Naive B cell (primary cell): ENCODE measurements around the gene MAGT1. TPM values are rescaled to one million over a fixed set of nuclear protein-coding genes. Genes with fewer than 3 reads are reported as not detected.
A peak's percentile ranks its signal among the peaks of the same experiment; 100 is the strongest.
"Not testable (repeated sequence)": the region's sequence is repeated elsewhere in the genome, so short reads cannot be mapped to it uniquely, and the experiment has no call there.

Experiments
- ATAC-seq, 2 donors: fragments of 150-1000 bp; cut with Tn5 transposase; 2 replicates each; pipeline ENCODE4 v1.10.0; 2021; ENCODE audit warnings: low read depth in 2 of 2, mild to moderate bottlenecking in 2 of 2, moderate library complexity in 2 of 2
- DNase-seq: peaks from one replicate; pipeline ENCODE4 v3.0.0; 2022
- H3K27ac Mint-ChIP-seq, 6 donors: one replicate each; pipeline ENCODE4 v1.8.0; 2020 to 2022; ENCODE audit warnings: mild to moderate bottlenecking in 6 of 6, mixed read lengths in 6 of 6, moderate library complexity in 5 of 6, inconsistent platforms in 2 of 6
- H3K27me3 Mint-ChIP-seq, 3 donors: one replicate each; pipeline ENCODE4 v1.8.0; 2021 to 2022; ENCODE audit warnings: mixed read lengths in 3 of 3, mild to moderate bottlenecking in 1 of 3
- H3K36me3 Mint-ChIP-seq, 2 donors: one replicate each; pipeline ENCODE4 v1.8.0; 2020 to 2022; ENCODE audit warnings: mixed read lengths in 2 of 2, inconsistent platforms in 1 of 2, mild to moderate bottlenecking in 1 of 2
- H3K4me1 Mint-ChIP-seq, 3 donors: one replicate each; pipeline ENCODE4 v1.8.0; 2020 to 2022; ENCODE audit warnings: mixed read lengths in 3 of 3, inconsistent platforms in 1 of 3, mild to moderate bottlenecking in 1 of 3, moderate library complexity in 1 of 3
- H3K4me3 Mint-ChIP-seq, 8 donors: one replicate each; pipeline ENCODE4 v1.8.0; 2020 to 2022; ENCODE audit warnings: mild to moderate bottlenecking in 8 of 8, mixed read lengths in 8 of 8, moderate library complexity in 8 of 8, inconsistent platforms in 2 of 8
- H3K9me3 Mint-ChIP-seq, 7 donors: one replicate each; pipeline ENCODE4 v1.8.0; 2020 to 2022; ENCODE audit warnings: mixed read lengths in 7 of 7, mild to moderate bottlenecking in 5 of 7, inconsistent platforms in 2 of 7, moderate library complexity in 1 of 7
- polyA plus RNA-seq, 6 donors: library from polyadenylated mRNA; unstranded; fragments of 300-500 nt; fragmentation: Illumina TruSeq; gene quantifications; one replicate each; pipeline ENCODE4 v1.2.3, GENCODE V29; 2021; ENCODE audit warnings: low read depth in 6 of 6

MAGT1 gene
- polyA plus RNA-seq, 6 donors from 2014 or later: 28.0 to 45.2 (median 36.4) TPM

DNA sequence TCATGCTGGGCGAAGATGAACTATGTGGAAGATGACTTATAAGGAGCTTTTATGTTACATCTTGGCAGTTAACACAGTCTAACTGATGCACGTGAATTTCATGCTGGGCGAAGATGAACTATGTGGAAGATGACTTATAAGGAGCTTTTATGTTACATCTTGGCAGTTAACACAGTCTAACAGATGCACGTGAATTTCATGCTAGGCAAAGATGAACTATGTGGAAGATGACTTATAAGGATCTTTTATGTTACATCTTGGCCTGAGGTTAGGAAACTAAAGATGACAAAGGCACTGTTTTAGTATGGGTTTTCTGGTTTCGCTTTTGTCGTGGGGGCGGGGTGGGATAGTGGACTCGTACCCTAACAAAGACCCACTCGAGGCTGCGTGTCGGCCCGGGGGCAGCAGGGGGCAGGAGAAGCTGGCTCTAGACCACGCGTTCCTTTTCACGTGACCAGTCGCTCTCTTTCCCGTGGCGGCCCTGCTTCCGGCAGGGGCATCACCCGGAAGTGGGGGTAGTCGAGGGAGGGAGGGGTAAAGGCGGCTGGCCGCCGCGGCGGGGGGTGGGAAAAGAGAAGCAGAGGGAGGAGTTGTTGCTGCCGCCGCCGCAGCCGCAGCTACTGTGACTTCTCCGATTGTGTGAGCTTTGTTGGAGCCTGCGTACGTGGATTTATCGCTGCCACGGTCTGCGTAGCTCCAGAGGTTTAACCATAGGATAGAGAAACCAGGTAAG lies 15.0 kb upstream of the MAGT1 start, which contains the start of gene ATP7A:
Gene ATP7A (plus strand): TSS at position 586 of the 733 bp plus-strand sequence. CDS start 60,949 bp downstream, outside the sequence.
- H3K27me3 Mint-ChIP-seq: no peaks in the 10 kb centered on the region
- H3K4me3 Mint-ChIP-seq: peak within 1 kb of the TSS; percentile 94 to 99 (median 96)
- H3K9me3 Mint-ChIP-seq: no peaks in the 10 kb centered on the region
- peaks cover 4 to 21% (median 11%) of the 10 kb centered on the region in 3 donors for H3K4me1 Mint-ChIP-seq
- DNase-seq (peak; percentile 89), ATAC-seq (peak; percentile 93)
- peak within 1 kb of the TSS; percentile 97 to 98 (median 98) for H3K27ac Mint-ChIP-seq
- H3K36me3 Mint-ChIP-seq: no peaks in the 10 kb centered on the region

DNA sequence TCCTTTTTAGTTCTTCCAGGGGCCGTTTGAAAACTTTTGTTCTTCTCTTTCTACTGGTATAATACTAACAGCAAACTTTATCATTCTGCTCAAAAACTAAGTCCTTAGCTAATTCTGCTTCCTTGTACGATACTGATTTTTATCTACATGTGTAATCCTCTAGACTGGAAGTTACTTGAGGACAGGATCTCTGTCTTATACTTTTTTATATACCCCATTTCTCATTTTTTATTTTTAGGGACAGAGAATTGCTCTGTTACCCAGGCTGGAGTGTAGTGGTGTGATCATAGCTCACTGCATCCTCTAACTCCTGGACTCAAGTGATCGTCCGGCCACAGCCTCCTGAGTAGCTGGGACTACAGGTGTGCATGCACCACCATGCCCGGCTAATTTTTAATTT lies 6.3 kb upstream of the MAGT1 start:
- Mint-ChIP-seq H3K36me3 (no peaks in the 10 kb centered on the region), H3K27me3 (no peaks in the 10 kb centered on the region), H3K4me1 (peaks cover 0 to 24% (median 0%) of the 10 kb centered on the region in 3 donors), H3K27ac (peak overlapping the region in 4 of 6 donors; percentile 35 to 69 (median 58)), H3K9me3 (no peaks in the 10 kb centered on the region), H3K4me3 (peak overlapping the region in 4 of 8 donors; percentile 16 to 87 (median 54))
- no peak for ATAC-seq
- no peak for DNase-seq

DNA sequence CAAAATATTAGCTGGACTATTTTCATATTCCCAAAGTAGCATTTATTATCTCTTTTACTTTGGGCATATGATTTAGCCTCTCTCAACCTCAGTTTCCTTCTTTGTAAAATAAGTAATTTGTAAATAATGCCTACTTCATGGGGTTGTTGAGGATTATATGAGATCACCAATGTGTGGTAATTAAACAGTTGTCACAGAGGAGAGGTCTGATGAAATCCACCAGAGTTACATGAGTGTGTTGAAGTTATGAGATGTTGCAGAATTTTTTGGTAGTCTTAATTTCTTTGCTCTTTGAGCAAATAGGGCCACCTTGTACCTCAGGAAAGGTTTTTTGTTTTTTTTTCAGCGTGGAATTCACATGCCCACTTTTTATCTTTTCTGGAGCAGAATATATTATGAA lies 5.5 kb upstream of the MAGT1 start:
- H3K27me3 Mint-ChIP-seq: no peaks in the 10 kb centered on the region
- peaks cover 0 to 1% (median 0%) of the 10 kb centered on the region in 7 donors for H3K9me3 Mint-ChIP-seq
- H3K4me1 Mint-ChIP-seq: peaks cover 0 to 25% (median 2%) of the 10 kb centered on the region in 3 donors
- H3K27ac Mint-ChIP-seq: peak overlapping the region in 3 of 6 donors; percentile 30 to 93 (median 47)
- no peaks in the 10 kb centered on the region for H3K36me3 Mint-ChIP-seq
- peak overlapping the region in 6 of 8 donors; percentile 86 to 96 (median 90) for H3K4me3 Mint-ChIP-seq
- no peak for DNase-seq
- ATAC-seq: no peak

DNA sequence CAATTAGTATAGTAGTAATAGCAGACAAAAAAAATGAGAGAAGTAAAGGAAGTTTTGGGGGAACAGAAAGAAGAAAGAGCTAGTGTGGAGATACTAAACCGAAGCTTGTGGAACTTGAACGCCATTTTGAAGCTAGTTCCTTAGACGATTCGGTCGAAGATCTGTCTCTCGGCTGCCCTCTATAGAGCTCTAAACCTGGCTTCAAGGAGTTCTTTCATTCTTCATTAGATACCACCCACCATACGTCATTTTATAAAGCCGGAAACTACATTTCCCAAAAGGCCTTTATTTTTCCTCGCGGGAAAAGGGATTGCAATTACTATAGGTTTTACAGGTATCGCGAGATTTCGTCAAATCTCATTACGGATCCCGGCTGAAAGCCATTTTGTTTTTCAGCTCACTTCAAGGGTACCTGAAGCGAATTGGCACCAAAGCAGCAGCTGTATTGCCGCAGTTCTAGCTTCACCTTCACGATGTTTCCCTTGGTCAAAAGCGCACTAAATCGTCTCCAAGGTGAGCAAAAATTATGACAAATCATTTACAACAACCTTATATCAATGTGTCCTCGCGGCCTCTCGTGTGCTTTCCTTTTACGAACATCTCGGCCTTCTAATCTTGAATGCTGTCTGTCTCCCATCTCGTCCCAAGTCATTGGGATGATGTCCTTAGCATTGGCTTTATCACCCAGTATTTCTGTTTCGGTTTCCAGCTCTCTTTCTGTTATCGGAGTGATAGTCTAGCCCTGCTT lies 4.0 kb upstream of the MAGT1 start, which contains the start of gene COX7B:
Gene COX7B (plus strand): TSS at position 388 of the 748 bp plus-strand sequence. CDS start 86 bp downstream, at position 474.
- DNase-seq: peak; percentile 85
- Mint-ChIP-seq H3K4me1 (peaks cover 0 to 33% (median 5%) of the 10 kb centered on the region in 3 donors), H3K27ac (peak within 1 kb of the TSS; percentile 84 to 96 (median 94)), H3K27me3 (no peaks in the 10 kb centered on the region), H3K4me3 (peak within 1 kb of the TSS; percentile 86 to 96 (median 90)), H3K9me3 (peaks cover 0 to 4% (median 0%) of the 10 kb centered on the region in 7 donors), H3K36me3 (no peaks in the 10 kb centered on the region)
- ATAC-seq: peak; percentile 57 to 58

DNA sequence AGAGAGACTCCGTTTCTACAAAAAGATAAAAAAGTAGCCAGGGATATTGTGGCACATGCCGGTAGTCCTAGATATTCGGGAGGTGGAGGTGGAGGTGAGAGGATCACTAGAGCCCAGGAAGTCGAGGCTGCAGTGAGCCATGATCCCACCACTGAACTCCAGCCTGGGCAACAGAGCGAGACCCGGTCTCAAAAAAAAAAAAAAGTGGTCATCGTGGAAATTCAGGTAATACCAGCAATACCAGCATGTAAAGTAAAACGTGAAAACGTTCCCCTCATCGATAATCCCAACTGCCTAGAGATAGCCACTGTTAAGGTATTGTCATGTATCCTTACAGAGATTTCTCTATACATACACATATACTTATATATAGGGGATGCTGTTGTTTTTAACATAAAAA lies 1.5 kb downstream of the MAGT1 start:
- Mint-ChIP-seq H3K27me3 (no peaks in the 10 kb centered on the region), H3K4me1 (peaks cover 4 to 26% (median 9%) of the 10 kb centered on the region in 3 donors), H3K9me3 (peaks cover 0 to 5% (median 0%) of the 10 kb centered on the region in 7 donors), H3K27ac (peak overlapping the region in 2 of 6 donors; percentile 49 to 99), H3K36me3 (no peaks in the 10 kb centered on the region), H3K4me3 (peak overlapping the region in 5 of 8 donors; percentile 12 to 97 (median 94))
- ATAC-seq (no peak), DNase-seq (no peak)

DNA sequence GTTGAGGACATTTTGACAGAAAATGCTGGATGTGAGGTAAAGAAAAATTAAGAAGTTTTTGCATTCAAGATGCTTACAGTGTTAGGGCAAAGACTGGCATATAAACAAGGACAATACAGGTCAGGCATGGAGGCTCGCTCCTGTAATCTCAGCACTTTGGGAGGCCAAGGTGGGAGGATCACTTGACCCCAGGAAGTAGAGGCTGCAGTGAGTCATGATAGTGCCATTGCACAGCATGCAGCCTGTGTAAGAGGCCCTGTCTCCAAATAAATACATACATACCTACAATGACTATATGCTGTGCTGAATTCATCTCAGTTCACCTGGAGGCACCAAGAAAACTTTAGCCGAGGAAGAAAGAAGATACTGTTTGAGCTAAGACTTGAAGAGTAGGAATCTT lies 2.3 kb downstream of the MAGT1 start:
- H3K4me1 Mint-ChIP-seq: peaks cover 4 to 24% (median 9%) of the 10 kb centered on the region in 3 donors
- H3K4me3 Mint-ChIP-seq: peak overlapping the region in 6 of 8 donors; percentile 3 to 97 (median 22)
- no peak for ATAC-seq
- peaks cover 0 to 5% (median 0%) of the 10 kb centered on the region in 7 donors for H3K9me3 Mint-ChIP-seq
- H3K27ac Mint-ChIP-seq: peak overlapping the region in 1 of 6 donors; percentile 47
- DNase-seq: no peak
- H3K27me3 Mint-ChIP-seq: no peaks in the 10 kb centered on the region
- no peaks in the 10 kb centered on the region for H3K36me3 Mint-ChIP-seq

DNA sequence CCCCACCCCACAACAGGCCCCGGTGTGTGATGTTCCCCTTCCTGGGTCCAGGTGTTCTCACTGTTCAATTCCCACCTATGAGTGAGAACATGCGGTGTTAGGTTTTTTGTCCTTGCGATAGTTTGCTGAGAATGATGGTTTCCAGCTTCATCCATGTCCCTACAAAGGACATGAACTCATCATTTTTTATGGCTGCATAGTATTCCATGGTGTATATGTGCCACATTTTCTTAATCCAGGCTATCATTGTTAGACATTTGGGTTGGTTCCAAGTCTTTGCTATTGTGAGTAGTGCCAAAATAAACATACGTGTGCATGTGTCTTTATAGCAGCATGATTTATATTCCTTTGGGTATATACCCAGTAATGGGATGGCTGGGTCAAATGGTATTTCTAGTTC lies 13.8 kb downstream of the MAGT1 start:
- ATAC-seq, DNase-seq, H3K9me3 Mint-ChIP-seq, H3K36me3 Mint-ChIP-seq, H3K4me1 Mint-ChIP-seq, H3K4me3 Mint-ChIP-seq, H3K27me3 Mint-ChIP-seq: not testable (repeated sequence)
- H3K27ac Mint-ChIP-seq: peak overlapping the region in 1 of 6 donors; percentile 27

DNA sequence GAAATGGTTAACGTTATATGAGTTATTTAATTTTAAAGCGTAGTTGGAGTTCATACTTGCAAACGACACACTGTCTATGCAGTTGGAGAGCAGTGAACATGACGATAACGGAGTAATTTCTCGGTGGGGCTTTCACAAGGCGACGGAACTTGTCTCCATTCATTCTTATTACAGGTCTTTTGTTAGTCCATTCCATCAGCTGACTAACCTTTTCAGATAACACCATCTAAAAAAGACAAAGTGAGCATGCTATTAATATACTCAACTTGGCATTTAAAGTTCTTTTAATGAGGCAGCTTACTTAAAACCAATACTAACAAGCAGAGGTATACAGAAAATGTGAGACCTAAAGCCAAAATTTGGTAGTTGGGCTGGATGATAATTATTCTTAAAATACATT lies 19.9 kb downstream of the MAGT1 start:
- H3K36me3 Mint-ChIP-seq: peaks cover 0 to 11% of the 10 kb centered on the region in 2 donors
- no peak overlapping the region for H3K27ac Mint-ChIP-seq
- ATAC-seq: no peak

DNA sequence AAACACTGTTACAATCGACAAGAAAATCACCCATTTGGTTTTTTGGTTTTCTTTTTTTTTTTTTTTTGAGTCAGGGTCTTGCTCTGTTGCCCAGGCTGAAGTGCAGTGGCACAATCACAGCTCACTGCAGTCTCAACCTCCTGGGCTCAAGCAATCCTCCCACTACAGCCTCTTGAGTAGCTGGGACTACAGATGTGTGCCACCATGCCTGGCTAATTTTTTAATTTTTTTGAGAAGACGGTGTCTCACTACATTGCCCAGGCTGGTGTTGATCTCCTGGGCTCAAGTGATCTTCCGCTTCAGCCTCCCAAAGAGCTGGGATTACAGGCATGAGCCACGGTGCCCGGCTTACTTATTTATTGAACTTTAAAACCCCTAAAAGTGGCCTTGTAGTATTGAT lies 63.7 kb downstream of the MAGT1 start:
- not testable (repeated sequence) for DNase-seq, H3K27ac Mint-ChIP-seq, H3K36me3 Mint-ChIP-seq, H3K4me3 Mint-ChIP-seq, ATAC-seq, H3K4me1 Mint-ChIP-seq, H3K27me3 Mint-ChIP-seq, H3K9me3 Mint-ChIP-seq

More for the DNA sequence above, 19.9 kb downstream of the MAGT1 start:
- Mint-ChIP-seq H3K9me3 (no peaks in the 10 kb centered on the region), H3K4me1 (no peaks in the 10 kb centered on the region), H3K27me3 (no peaks in the 10 kb centered on the region), H3K4me3 (no peak overlapping the region)
- DNase-seq: no peak

DNA sequence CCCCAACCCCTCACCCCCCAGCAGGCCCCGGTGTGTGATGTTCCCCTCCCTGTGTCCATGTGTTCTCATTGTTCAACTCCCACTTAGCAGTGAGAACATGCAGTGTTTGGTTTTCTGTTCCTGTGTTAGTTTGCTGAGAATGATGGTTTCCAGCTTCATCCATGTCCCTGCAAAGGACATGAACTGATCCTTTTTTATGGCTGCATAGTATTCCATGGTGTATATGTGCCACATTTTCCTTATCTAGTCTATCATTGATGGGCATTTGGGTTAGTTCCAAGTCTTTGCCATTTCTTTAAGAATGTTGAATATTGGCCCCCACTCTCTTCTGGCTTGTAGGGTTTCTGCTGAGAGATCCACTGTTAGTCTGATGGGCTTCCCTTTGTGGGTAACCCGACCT lies 73.2 kb downstream of the MAGT1 start:
- H3K4me1 Mint-ChIP-seq, ATAC-seq, H3K27me3 Mint-ChIP-seq, DNase-seq, H3K4me3 Mint-ChIP-seq: not testable (repeated sequence)
- peaks cover 0 to 13% (median 11%) of the 10 kb centered on the region in 7 donors for H3K9me3 Mint-ChIP-seq
- H3K36me3 Mint-ChIP-seq: peaks cover 8 to 17% of the 10 kb centered on the region in 2 donors
- peak overlapping the region in 1 of 6 donors; percentile 9 for H3K27ac Mint-ChIP-seq

DNA sequence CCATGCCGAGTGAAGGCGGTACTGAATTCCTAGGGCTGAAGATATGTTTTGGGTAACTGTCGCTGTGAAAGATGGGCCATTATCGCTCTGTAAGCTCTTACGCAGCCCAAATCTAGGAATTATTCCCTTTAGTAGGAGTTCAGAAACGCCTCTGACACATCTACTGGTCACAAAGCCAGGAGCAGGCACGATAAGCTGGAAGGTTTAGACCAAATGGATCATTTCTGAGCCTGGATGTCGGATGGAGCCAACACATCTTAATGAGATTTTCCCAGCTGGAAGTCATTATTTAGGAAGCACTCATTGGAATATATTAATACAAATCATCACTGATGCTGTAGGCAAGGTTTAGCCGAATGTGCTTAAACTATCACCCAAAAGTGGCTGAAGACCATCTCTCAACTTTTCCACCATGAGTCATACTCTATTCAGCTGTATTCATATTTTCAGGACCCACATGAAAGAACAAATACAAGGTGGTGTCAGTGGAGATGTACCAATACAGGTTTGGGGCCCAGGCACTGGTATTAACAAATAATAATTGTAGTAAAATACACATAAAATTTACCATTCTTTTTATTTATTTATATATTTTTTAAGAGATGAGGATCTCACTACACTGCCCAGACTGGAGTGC lies 75.0 kb downstream of the MAGT1 start:
- Mint-ChIP-seq H3K4me1 (no peaks in the 10 kb centered on the region), H3K27ac (no peak overlapping the region)

DNA sequence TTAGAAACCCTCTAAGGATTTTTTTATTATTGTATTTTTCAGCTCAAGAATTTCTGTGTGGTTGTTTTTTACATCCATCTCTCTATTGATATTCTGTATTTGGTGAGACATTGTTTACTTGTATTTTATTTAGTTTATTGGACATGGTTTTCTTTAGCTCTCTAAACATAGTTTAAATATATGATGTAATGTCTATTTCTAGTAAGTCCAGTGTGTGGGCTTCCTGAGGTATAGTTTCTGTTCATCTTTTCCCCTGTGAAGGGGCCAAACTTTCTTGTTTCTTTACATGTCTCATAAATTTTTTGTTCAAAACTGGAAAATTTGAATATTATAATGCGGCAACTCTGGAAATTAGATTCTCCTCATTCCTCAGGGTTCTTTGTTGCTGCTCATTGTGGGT lies 81.0 kb downstream of the MAGT1 start:
- no peaks in the 10 kb centered on the region for H3K27me3 Mint-ChIP-seq
- H3K4me3 Mint-ChIP-seq: no peak overlapping the region
- DNase-seq: no peak
- H3K36me3 Mint-ChIP-seq: no peaks in the 10 kb centered on the region
- no peaks in the 10 kb centered on the region for H3K4me1 Mint-ChIP-seq
- H3K9me3 Mint-ChIP-seq: peaks cover 0 to 19% (median 3%) of the 10 kb centered on the region in 7 donors
- H3K27ac Mint-ChIP-seq: no peak overlapping the region
- ATAC-seq: no peak

More for the DNA sequence above, 75.0 kb downstream of the MAGT1 start:
- Mint-ChIP-seq H3K4me3 (no peak overlapping the region), H3K9me3 (peaks cover 0 to 14% (median 9%) of the 10 kb centered on the region in 7 donors), H3K36me3 (peaks cover 8 to 17% of the 10 kb centered on the region in 2 donors), H3K27me3 (no peaks in the 10 kb centered on the region)
- ATAC-seq (no peak), DNase-seq (no peak)

DNA sequence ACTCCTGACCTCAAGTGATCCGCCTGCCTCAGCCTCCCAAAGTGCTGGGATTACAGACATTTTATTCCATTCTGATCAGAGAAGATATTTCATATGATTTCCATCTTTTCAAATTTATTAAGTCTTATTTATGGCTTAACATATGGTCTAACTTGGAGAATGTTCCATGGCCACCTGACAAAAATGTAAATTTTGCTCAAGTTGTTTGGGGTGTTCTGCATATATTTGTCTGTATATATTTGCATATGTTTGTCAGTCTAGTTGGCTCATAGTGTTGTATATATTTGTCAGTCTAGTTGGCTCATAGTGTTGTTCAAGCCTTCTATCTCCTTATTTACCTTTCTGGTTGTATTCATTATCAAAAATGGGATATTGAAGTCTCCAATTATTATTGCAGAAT lies 93.0 kb downstream of the MAGT1 start:
- Mint-ChIP-seq H3K27ac (no peak overlapping the region), H3K4me3 (no peak overlapping the region), H3K9me3 (peaks cover 4 to 18% (median 11%) of the 10 kb centered on the region in 7 donors), H3K36me3 (no peaks in the 10 kb centered on the region), H3K4me1 (no peaks in the 10 kb centered on the region), H3K27me3 (no peaks in the 10 kb centered on the region)
- ATAC-seq: no peak
- DNase-seq: no peak
